ENCODE measurements around the gene GPS2.
"Not testable (repeated sequence)": the region's sequence is repeated elsewhere in the genome, so short reads cannot be mapped to it uniquely, and the experiment has no call there.

Gene GPS2

DNA sequence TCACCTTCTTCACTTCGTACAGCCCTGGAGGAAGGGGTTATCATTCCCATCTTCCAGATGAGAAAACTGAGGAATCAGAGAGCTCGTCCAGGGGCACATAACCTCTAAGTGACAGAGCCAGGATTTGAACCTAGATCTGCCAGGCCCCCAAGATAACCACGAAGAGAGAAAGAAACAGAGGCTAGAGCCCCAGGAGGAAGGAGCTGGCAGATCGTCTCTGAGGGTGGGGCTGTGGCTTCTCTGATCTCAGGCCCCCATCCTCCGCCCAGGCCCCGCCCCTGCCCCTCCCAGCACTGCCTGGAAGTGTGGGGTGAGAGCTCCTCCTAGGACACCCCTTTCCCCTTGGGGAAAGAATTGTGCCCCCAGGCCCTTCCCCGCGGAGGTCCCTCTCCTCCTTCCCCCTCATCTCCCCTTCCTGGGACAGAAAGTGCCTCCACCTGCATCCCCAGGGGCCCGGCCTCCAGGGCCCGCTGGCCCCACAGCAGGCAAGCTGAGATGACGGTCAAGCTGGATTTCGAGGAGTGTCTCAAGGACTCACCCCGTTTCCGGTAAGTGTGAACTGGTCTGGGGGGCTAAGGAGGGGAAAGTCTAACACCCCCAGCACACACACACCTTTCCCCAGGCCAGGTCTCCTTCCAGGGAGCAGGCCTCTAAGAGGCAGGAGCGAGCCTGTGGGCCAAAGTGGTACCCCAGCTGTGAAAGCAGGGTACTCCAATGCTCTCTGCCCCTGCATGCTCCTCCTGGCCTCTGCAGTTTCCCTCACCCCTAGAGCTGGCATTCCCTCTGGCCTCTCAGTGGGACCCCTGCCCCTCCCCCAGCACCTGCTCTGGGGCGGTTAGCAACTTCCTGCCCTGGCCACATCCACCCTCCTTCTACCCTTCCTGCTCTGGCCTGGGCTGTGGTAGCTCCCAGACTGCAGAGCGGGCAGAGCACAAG lies 21.3 kb upstream of the GPS2 start, which contains the start of gene ACAP1:
Gene ACAP1 (plus strand): TSS at position 290 of the 936 bp plus-strand sequence. CDS start 206 bp downstream, at position 496.
- no peak for DNase-seq (ENCODE audit: low spot score)

DNA sequence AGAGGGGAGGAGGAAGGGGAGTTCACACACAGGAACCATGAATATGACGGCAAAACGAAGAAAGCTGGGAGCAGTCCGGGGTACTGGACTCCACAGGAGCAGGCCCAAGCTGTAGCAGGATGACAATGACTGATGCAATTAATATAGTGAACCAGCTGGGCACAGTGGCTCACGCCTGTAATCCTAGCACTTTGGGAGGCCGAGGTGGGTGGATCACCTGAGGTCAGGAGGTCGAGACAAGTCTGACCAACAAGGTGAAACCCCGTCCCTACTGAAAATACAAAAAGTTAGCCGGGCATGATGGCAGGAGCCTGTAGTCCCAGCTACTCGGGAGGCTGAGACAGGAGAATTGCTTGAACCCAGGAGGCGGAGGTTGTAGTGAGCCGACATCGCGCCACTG lies 20.6 kb upstream of the GPS2 start:
- not testable (repeated sequence) for DNase-seq (ENCODE audit: low spot score)

DNA sequence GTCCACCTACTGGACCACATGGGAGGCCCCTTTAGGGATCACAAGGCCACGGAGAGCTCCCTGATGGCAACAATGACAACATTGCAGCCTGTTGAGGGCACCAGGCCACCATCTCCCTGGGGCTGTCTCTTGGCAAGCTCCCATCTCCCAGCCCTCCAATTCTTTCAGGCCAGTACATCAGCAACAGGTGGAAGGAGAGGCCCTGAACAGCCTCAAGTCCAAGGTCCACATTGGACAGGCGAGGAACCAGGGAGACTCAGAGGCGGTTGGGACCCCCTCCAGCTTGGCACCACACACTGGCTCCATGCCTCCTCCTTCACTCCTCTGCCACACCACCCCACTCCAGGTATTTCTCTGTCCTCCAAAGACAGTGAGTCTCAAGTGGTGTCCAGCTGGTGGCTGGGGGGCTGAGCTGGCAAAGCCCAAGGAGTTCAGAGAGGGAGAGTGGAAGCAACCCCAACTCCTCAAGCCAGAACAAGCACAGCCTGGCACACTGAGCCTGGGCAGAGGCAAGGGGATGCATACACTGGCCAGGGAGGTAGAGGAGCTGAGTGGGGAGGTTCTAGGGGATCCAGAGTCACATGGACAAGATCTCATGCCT lies 19.9 kb upstream of the GPS2 start:
- no peak for DNase-seq (ENCODE audit: low spot score)

DNA sequence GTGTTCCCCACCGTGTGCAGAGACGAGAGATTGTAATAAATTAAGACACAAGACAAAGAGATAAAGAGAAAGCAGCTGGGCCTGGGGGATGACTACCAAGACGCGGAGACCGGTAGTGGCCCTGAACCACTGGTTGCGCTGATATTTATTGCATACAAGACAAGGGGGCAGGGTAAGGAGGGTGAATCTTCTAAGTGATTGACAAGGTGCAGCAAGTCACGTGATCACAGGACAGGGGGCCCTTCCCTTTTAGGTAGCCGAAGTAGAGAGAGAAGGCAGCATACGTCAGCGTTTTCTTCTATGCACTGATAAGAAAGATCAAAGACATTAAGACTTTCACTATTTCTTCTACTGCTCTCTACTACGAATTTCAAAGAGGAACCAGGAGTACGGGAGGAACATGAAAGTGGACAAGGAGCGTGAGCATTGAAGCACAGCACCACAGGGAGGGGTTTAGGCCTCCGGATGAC lies 17.5 kb upstream of the GPS2 start:
- DNase-seq (ENCODE audit: low spot score) = not testable (repeated sequence)

DNA sequence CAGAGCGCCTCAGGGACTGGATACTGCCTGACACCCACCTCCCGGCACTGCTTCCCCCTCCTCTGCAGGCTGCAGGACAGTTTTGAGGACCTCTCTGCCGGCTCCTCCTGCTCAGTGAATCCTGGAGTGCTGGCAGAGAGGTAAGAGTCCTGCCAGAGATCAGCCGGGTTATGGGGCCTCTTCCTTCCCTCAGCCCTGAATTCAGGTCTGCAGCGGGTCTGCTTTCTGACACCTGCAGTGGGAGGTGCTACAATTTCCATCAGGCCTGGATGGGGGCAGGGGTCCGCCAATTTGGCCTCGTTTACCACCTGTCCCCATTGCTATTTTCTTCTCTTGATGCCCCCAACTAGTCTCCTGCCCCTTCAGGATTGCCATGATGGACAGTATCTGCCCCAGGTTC lies 17.0 kb upstream of the GPS2 start:
- DNase-seq (ENCODE audit: low spot score) = no peak

DNA sequence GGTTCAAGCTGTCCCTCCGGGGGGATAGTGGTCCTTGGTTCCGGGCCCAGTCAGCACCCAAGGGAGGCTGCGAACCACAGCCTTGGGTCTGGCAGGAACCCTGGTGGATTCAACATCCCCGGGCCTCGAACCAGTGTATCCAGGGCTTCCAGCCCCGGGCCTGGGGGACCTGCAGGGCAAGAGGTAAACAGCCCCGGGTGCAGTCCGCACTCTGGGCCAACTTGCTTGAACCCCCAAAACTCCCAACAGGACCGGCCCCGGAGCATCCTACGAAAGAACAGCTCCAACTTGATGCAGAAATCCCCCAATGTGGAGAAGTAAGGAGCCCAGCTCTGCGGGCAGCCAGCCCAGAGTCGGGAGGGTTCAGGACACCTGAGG lies 15.5 kb upstream of the GPS2 start:
- no peak for DNase-seq (ENCODE audit: low spot score)

DNA sequence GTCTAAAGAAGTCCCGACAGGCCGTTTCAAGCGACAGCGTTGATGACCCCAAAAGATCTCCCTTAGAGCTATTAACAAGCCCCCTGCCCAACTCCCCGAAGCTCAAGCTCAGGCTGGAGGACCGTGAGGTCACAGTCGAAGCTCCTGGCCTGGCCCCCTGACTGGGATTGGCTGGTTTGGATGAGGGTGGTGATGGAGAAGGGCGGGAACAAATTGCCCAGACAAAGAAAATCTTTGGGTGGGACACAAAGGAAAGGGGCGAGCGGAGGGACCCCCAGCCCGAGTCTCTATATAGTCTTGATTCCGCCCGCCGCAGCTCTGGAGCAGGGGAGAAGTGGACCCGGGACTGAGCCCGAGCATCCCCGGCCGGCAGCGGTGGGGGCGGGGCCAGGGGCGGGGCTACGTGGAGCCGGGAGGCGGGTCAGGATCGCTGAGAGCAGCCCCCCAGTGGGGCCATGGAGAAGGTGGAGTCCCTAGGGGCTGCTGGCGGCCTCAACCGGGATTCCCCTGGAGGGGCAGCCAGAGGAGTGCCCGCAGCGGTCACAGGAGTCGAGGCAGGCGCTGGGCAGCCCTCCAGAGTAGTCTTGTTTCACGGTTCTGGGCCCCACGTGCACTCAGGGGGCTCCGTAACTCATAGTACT lies 15.0 kb upstream of the GPS2 start:
- peak; percentile 86 for DNase-seq (ENCODE audit: low spot score)

DNA sequence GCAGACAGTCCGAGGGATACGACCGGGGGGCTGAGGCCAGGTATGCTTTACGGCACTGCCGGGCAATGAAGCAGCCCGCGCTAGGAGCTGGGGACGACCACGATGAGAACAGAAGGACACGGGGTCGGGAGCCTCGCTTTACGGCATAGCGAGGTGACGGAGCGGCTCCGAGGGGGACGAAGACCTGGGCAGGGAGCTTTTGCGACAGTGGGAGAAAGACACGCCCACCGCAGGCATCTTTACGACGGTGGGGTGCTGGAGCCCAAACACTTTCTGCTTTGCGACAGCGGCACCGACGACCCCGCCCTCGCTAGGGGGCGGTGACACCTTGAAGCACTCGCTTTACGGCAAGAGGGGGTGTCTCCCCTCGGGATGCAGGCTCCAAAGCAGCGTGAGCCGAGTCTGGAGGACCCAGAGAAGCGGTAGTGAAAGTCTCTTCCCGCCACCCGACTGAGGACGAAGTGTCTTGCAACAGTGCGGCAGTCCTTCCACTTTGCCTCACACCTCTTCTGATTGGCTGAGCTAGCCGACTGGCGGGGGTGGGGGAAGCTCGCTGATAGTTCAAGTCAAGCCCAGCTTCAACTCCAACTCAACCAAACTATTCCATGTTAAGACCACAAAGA lies 14.3 kb upstream of the GPS2 start:
- peak; percentile 99 for DNase-seq (ENCODE audit: low spot score)

DNA sequence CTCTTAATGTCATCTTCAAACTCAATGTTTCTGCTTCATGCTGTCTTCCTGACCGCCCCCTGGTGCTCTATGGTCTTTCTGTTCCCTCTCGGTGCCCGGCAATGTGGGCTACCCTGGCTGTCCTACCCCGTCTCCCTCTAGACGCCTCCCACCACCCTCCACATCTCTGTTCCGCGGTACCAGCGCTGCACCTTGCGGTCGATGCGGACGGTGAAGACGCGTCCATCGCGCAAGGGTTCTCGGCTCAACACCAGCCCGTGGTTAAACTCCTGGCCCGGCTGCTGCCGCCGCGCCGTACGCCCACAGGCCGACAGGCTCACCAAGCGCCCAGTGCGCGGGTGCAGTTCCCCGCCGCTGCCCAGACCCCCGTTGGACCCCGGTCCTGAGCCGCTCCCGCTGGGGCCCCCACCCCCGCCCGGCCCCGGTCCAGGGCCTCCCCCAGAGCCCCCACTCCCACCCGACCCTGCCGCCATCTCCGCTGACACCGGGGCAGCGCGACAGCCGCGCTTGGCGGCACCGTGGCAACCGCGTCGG lies 13.7 kb upstream of the GPS2 start, which contains the start of gene NEURL4:
Gene NEURL4 (minus strand): TSS at position 496 of the 534 bp plus-strand sequence. CDS start 23 bp downstream, at position 473.
- no peak for DNase-seq (ENCODE audit: low spot score)

DNA sequence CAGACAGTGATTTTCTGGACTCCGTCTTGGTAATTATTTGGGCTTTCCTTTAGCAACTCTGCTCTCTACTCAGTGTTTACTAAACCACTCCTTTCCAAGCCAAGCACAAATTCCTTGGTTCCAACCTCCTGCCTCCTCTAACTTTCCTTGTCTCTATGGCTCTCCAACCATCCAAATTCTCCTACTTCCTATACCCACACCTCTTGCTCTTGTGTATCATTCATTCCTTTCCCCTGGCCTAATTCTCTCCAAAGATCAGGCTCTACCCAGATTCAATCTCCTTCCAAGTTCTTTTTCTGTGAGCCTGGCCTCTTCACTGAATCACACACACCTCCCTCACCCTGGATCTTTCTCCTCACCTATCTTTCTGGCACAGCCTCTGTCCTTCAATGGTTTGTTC lies 12.8 kb upstream of the GPS2 start:
- no peak for DNase-seq (ENCODE audit: low spot score)

DNA sequence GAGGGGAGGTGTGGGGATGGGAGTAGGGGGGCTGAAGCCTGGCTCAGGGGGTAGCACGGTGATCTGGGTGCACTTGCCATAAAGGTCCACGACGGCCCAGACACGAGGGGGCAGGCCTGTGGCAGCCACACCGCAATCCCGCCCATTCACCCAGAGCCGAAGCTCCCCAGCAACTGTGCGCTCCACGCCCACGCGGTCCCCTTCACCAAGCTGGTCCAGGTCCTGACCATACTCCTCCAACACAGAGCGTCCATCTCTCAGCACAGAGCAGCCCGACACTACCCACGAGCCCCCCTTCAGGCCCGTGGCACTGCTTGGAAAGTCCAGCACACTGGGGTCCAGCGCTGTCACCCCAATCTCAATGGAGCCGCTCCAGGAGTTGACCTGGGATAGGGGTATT lies 12.3 kb upstream of the GPS2 start:
- DNase-seq (ENCODE audit: low spot score) = no peak

DNA sequence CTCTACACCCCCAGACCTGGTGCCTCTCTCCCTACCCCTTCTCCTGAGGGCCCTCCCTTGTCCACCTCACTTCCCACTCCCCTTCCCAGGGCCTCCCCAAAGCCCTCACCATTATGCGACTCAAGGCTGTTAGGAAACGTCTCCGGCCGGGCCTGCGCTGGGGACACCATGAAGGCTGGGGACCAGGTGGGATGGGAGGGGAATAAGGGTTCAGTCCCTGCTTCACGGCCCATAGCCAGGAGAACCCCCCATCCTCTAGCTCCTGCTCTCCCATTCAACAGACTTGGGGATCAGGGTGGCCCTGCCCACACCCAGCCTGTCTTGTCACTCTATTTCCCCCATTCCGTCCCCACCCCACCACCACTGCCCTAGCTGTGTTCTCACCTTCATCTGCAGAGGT lies 11.9 kb upstream of the GPS2 start:
- DNase-seq (ENCODE audit: low spot score) = no peak

DNA sequence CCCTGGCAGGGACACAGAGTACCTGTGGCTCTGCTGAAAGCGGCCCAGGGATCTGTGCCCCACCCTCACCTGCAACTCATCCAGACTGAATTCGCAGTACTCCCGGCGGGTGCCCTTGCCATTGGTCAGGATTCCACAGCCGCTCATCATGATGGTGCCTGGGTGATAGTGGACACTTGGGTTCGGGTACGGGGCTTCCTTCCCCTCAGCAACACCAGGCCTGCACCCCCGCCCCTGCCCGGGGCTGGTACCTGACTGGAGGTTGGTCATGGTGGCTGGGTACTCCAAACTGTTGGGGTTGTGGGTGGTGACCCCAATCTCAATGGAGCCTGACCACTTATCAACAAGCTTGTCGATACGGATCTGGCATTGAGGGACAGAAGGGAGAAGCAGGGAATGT lies 11.0 kb upstream of the GPS2 start:
- no peak for DNase-seq (ENCODE audit: low spot score)

DNA sequence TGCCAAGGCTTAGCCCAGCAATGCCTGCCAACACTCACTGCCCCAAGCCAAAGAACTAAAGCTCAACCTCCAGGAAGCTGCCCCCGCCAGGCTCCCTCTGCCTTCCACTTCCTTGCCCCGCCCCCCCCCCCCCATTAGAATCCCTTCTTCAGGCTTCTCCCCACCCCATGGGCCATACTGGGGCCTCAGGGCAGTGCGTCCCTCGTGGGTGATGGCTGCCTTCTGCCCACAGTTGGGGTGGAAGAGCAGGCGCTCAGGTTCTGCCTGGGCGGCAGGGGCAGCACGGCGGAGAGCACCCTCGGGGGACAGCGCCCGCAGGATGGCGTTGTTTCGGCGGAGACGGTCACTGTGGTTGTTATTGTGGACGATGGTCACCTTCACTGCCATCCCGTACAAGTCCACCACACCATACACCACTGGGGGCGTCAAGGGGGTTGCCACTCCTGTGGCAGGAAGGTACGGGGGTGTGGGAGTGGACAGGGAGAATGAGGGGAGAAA lies 9.9 kb upstream of the GPS2 start:
- DNase-seq (ENCODE audit: low spot score) = no peak

DNA sequence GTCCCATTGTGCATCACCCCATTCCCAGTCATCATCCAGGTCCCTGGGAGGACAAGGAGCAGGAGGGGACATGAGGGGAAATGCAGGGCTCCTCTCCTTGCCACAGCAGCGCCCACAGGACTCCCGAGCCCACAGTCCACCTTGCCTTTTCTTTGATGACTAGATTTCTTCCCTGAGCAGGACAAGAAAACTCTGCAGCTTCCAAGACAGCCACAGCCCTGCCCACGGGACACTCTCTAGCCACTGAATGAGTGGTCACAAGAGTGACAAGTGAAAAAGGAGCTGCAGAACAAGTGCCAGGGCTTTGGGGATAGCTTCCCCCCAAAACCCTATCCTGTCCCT lies 9.2 kb upstream of the GPS2 start:
- DNase-seq (ENCODE audit: low spot score) = no peak

DNA sequence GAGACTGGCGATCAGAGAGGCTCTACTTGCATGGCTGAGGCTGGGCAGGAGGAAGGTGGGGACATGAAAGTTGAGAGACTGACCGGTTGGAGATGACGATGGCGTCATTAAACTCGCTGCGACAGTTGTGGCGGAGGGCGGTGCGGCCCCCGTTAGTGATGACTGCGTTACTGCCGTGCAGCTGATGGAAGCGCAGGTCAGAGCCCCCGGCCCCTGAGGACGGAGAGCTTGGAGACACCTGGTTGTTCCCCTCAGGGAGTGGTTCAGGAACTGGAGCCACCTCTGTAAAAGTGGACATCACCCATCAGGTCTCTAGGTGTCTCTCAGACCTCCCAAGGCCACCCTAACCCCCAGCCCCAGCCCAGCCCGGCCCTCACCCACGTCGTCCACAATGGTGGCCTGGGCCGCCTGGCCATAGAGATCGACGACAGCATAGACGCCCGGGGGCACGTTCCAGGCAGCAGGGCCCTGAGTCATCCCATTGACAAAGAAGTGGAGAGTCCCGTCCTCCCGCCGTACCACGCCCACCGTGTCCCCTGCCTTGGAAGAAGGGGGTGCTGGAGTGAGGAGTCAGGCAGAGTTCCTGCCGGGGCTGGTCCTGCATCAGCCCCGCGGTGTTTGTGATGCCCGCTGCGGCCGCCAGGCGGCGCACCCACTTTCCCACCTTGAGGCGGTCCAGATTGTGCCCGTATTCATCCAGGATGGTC lies 8.7 kb upstream of the GPS2 start:
- no peak for DNase-seq (ENCODE audit: low spot score)

DNA sequence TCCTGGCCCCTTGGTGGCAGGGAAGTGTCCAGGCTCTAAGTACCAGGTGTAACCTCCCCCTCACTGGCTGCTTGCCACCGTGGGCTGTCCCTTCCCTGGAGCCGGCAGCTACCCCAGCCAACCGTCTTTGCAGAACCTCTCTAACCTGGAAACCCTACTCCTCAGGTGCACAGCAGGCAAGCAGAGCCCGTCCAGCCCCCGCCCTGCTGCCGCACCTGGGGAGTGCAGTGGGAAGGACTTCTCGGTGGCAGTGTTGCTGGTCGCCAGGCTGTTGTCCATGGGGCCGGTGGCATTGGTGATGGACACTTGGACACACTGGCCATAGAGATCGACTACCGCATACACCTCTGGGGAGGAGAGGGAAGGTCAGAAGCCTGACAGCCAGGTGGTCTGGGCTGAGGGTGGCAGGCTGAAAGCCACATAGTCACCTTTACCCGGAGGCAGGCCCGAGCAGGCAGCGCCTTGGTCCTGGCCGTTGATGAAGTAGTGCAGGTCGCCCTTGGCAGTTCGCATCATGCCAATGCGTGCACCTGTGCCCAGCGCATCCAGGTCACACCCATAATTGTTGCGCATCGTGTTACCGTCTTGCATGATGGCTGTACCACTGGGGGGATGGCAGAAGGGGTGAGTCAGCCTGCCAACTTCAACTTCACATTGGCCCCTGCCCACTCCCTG lies 7.5 kb upstream of the GPS2 start:
- no peak for DNase-seq (ENCODE audit: low spot score)

DNA sequence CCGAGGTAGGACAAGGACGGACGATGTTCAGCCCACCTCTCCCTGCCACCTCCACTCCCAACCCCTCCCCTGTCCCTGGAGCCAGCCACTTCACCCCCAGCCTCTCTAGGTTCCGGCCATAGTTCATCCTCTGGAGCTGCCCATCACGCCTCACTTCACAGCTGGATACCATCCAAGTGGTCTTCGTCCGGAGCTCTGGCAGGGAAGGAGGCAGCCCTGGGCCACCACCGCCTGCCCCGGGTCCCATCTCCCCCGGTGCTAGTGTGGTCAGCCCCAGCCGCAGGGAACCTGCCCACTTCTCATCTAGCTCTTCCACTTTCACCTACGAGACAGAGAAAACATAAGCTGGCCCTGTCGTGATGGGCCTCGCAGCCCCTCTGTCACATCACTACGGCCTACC lies 6.3 kb upstream of the GPS2 start:
- no peak for DNase-seq (ENCODE audit: low spot score)

DNA sequence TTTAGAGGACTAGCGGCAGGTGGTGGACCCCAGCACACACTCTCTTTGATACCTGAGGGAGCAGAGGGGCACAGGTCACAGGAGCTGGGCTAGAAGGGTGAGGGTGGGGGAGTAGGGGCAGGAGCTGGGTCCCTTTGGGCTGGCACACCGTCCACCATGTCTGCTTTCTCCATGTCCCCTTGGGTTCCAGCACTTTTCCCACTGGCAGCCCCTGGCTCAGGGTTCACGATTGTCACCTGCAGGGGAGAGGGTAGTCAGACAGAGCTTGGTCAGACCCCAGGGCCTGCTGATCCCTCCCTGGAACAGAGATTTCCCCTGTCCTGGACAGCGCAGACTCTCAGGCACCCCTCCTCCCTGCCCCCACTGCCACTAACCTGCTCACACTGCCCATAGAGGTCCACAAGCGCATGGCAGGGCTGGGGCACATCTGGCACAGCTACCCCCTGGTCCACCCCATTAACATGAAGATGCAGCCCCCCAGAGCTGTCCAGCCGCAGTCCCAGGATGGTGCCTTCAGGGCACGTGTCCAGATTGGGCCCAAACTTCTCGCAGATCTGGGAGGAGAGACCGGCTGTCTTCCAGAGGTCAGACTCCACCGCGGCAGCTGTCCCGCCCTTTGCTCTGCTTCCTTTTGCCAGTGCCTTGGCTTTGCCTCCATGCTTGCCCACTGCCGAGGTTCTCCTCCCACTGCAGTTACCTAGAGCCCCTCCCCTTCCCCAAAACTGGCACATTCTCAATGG lies 3.1 kb upstream of the GPS2 start:
- no peak for DNase-seq (ENCODE audit: low spot score)
